Skin epidermis (tissue), 12 donors: ENCODE data around the gene EBP.

ENCODE experiments used
- H3K27ac ChIP-seq, 21 experiments: fragments of 200-600 bp; sonication (generic) in 11 of 21; one replicate each; pipeline ENCODE4 v1.5.0; 2020; ENCODE audit warnings: mild to moderate bottlenecking in 3 of 21, inconsistent platforms in 2 of 21, moderate library complexity in 2 of 21
- H3K4me3 ChIP-seq, 7 experiments: fragments of 200-600 bp; sonication (generic) in 2 of 7; one replicate each; pipeline ENCODE4 v1.5.0; 2020; ENCODE audit warnings: inconsistent platforms in 2 of 7, mild to moderate bottlenecking in 2 of 7, moderate library complexity in 1 of 7

The EBP gene

GRCh38 chrX:48560681-48561080, 39.1 kb downstream of the EBP start:
- no peak overlapping the region for H3K27ac ChIP-seq

DNA sequence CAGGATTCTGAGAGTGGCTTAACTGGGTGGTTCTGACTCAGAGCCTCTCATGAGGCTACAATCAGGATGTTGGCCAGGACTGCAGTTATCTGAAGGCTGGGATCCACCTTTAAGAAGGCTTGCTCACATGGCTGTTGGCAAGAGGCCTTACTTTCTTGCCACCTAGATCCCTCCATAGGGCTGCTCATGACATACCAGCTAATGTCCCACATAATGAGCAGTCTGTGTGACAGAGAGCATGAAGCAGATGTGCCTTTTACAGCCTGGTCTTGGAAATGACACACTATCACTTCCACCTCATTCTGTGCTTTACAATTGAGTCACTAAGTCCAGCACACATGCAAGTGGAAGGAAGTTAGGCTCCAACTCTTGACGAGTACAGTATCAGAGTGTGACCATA, 48.4 kb downstream of the EBP start:
- Histone ChIP-seq H3K27ac (no peak overlapping the region), H3K4me3 (no peak overlapping the region)

More at GRCh38 chrX:48560681-48561080, 39.1 kb downstream of the EBP start:
- H3K4me3 ChIP-seq, result no peak overlapping the region

- Histone ChIP-seq H3K27ac (peak overlapping the region in 20 of 21 experiments; percentile 66 to 100 (median 98)), H3K4me3 (peak overlapping the region; percentile 22 to 69 (median 63))
Measured at GRCh38 chrX:48573690-48574269, 52.2 kb downstream of the EBP start.

- peak within 1 kb of the TSS; percentile 87 to 100 (median 97) for H3K27ac ChIP-seq
- H3K4me3 ChIP-seq, result peak within 1 kb of the TSS; percentile 52 to 69 (median 63)
Measured at GRCh38 chrX:48574270-48575266, 53.0 kb downstream of the EBP start, which contains the start of gene RBM3. Gene RBM3 (plus strand): TSS chrX:48574484. CDS start chrX:48575181, 697 bp downstream.

- Histone ChIP-seq H3K4me3 (peak overlapping the region; percentile 52 to 69 (median 63)), H3K27ac (peak overlapping the region in 16 of 21 experiments; percentile 1 to 99 (median 97))
Measured at GRCh38 chrX:48575642-48576041, 54.0 kb downstream of the EBP start.

- Histone ChIP-seq H3K4me3 (peak overlapping the region; percentile 52 to 69 (median 63)), H3K27ac (peak overlapping the region in 10 of 21 experiments; percentile 1 to 99 (median 96))
Measured at GRCh38 chrX:48576108-48576507, 54.5 kb downstream of the EBP start.
